Fibroblast of skin of abdomen (primary cell): ENCODE measurements around the gene VEGFA.

Experiments used
- DNase-seq: peaks from one replicate; pipeline ENCODE4 v3.0.0-alpha.2; 2013

Gene VEGFA

DNA sequence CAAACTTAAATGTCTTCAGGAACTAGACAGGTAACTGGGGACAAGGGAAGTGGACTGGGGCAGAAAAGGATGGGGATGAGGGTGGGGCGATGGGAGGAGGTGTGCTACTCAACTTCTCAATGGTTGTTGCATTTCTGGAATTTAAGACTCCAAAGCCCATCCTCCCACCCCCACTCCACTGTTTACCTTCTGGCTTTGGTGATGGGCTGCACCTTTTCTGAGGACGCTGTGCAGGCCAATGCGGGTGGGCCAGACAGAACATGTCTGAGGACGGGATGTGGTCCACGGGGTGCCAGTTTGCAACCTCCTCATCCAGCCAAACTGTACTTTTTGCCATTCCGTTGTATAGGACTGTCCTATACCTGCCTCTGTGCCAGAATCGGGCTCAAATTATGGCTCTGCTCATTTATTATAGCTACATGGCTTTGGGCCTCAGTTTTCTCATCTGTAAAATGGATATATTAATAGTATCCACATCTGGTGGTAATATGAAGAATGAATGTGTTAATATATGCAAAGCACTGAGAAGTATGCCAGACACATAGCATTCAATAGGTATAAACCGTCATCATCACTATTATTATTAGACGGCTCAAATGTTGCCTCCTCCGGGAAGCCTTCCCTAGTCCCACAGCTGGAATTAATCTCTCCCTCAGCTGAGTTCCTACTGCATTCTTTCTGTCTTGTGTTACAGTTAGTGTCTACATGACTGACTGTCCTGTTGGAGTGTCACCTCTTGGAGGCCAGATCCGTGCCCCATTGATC is 31.0 kb upstream of the VEGFA start:
- DNase-seq: no peak

DNA sequence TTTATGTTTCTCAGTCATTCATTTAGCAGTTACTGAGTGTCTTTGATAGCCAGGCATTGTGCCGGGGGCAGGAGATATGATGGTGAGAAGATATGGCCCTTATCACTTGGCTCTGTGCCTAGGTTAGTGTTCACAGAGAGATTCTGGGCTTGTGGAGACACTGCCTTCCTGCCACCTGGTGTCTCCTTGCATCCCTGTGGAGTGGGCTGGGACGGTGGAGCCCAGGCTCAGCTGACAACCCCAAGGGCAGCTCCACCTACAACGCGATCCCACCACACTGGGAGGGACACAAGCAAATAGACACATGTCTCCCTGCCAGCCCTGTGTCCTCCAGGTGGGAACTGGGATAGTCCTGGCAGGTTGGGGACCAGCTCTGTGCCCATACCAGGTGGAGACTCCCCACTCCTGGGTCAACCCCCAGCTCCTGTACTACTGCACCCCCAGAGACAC is 30.3 kb upstream of the VEGFA start:
- DNase-seq: no peak

DNA sequence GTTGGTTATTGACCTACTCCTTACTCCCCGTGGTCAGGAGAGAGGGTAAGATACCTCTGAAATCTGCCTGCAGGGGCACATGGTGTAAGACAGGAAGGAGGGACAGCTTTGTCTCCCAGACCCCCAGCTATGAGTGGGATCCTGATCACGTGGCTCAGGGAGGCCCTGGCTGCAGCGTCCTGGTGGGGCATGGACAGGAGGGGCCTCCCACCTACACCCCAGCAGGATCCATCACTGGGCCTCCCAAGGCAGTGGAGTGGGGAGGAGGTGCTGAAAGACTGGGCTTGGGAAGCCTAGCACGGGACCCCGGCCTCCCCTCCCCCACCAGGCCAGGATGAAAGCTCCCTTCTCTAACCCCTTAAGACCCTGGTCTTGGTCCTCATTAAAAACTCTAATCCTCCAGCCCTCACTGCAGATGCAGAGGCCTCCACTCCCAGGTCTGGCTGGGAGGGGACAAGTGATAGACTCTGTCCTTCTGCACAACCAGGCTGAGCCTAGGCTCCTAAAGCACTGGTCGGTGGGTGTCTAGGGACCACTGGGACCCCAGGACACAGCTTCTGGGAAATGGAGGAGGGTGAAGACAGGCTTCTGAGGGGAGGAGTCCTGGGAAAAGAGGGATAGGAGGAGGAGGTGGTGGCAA is 29.6 kb upstream of the VEGFA start:
- no peak for DNase-seq

DNA sequence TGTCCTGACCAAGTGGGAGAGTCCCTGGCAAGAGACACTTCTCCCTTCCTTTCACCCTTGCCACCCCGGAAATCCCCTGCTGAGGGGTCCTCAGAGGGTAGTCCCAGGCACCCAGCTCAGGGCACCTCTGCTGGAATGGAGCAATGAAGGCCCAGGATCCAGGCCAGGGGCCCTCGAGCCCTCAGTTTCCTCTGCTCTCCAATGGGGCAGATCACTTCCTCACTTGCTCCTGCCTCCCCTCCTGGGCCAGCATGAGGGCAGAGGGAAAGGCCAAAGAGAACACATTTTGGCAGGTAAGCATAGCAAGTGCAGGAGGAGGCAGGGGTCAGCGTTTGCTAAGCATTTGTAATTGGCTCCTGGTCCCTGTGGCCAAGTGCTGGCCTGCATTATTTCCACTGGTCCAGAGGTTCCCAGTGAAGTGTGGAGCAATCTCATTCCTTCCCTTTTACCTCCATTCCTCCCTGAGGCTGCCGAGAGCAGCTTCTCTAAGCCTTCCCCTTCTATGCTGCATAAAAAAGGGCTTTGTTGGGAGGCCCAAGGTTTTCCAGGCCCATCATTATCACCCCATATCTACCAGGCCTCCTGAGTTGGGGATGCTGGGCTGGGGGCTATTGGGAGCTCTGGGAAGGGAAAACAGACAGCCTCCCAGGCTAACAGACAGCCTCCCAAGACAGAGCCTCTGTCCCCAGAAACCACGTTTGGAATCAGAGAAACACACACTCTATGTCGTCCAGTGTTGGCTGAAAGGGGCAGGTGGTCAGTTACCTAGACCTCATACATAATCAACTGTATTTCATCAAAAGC is 28.8 kb upstream of the VEGFA start:
- no peak for DNase-seq

DNA sequence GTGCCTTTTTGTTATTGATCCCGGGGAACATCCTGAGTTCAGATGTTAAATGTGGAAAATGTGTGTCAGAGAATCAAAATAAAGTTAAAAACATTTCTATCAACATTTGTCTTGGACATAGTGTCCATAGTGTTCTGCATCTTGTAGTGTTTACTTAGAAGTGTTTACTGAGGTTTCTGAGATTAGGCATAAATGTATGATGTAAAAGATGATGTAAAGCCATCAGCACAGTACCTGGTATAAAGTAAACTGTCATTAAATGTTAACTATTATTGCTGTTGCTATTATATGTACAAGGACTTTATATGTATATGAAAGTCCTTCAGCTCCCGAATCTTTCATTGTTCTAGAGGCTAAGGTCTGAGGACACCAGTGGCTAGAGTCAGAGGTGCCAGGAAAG is 28.2 kb upstream of the VEGFA start:
- DNase-seq: no peak

DNA sequence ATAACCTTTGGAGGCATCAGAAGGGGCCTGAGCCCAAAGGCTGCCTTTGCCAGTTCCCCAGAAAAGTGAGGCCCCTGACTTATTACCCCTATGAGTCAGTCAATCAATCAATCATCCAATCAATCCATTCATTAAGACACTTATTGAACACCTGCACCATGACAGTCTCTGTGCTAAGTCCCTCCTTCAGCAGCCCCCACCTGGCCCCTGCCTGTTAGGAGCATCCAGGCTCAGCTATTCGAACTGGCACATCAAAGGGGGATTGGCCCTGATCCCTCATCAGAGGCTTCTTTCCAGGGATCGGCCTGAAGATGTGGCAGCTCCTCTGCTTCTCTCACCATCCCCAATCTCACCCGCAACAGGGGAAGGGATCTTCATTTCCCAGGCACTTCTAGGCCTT is 27.7 kb upstream of the VEGFA start:
- DNase-seq: no peak

DNA sequence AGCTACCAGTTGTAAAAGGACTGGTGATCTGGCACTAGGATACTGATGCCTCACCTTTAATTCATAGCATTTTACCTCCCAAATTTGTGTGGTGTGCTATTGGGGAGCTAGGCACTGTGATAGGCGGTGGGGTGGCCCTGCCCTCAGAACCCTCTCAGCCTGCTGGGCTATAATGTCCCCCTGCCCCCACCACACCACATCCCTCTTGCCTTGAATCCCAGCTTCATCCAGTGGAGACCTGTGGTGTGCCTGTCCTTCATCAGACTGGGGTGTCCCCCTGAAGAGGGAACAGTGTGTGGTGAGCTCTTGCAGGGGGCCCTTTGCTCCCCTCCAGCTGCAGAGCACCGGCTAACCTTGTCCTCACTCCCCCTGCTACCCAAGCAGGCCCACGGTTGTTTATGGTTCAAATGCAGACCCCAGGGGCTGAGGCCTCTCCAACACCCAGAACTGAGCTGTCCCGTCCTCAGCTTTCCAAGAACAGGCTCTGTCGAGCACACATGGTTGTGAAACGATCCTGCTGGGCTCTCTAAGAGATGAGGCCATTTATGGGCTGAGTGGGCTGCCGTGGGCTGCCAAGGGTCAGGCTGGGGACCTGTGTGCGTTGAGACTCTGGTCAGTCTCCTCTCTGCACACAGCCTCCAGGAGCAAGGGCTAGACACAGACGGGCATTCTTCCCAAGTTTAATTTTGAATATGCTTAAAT is 26.9 kb upstream of the VEGFA start:
- no peak for DNase-seq

DNA sequence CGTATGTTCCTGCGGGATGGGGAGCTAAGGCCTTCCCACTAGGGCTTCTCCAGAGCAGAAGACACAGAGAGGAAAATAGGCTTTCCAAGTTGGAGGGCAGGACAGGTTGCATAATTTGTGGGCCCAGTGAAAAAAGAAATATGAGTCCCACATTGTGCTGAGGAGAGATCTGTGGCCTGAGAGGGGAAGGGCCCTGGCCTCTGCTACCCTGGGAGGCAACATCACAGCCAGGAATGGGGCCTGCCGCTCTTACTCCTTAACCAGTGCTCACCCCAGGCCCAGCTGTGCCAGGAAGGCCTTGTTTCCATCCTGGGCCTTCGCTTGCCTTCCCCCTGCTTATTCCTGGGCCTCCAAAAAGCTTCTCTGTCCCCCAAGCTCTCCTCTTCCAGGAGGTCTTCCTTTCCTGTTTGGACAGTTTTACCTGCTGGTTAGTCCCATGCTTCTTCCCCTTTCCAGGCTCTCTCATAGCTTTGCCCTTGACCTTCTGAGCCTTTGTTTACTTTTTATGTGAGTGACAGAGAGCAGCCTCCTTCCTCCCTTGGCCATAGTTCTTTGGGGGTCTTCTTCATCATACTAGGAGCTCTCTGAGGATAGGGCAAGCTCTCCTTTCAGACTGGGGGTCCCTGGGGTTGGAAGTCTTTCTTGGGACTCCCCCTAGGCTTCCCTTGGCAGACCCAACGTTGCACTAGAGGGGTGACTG is 26.2 kb upstream of the VEGFA start:
- no peak for DNase-seq

DNA sequence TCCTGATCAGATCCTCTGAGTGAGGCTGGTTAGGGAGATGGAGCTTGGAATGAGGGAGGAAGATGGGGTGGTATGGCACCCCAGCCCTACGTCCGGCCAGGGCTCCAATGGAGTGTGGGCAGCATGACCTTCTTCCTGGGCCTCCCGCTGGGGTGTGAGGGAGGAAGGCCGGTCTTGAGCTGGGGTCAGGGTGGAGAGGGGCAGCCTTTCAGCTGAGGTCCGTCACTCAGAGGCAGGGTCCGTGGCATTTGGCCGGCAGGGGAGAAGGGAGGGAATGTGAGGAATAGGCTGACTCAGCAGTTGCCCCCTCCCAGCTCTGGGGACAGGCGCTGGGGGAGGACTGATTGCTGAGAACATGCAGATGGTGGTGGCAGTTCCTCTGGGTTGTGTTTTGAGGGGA is 25.5 kb upstream of the VEGFA start:
- DNase-seq: no peak

DNA sequence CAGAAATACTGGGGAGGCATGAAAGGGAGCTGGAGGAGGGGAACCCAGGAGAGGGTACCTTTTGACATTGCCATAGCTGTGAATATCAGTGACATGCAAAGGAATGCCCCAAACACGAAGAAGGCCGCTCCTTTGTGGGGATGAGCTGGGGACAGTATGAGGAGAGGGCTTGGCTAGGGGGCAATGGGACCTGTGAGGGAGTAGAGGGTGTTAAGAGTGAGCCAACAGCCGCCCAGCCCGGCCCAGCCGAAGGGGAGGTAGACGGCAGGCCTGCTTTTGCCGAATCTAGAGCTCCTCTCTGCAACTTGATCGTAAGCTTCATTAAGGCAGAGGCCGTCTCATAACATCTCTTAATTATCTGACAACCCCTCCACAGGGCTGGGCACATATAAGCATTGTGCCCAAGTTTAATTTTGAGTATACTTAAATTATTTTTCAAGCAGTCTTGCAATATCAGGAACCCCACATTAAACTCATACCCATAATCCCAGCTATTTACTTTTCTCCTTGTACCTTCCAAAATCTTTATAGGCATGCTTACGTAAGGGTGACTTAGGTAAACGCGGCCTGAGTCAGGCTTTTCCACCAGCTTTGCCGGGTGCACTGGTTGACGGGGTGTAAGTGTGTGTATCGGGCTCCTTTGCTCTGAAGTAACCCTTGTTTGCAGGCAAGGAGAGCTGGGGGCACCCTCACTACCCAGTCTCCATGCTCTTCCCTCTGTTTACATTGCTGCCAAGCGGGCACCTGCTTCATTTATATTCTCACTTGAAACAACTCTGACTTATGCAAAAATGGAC is 24.9 kb upstream of the VEGFA start:
- no peak for DNase-seq

DNA sequence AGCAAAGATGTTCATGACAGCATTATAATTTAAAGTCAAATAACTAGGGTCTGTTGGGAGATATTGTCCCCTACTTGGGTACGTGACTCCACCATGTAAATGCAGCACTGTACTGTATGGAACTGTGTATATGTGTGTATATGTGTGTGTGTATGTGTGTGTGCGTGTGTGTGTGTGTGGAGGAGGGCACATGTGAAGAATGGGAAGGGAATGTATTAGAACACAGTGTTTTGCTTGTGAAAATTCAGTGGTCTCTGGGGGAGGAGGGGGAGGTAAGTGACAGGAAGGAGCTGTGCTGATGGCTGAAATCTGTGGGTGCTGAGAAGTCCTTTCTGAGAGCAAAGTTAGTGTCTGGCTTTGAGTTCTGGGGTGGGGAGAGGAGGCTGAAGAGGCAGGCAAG is 23.9 kb upstream of the VEGFA start:
- no peak for DNase-seq

DNA sequence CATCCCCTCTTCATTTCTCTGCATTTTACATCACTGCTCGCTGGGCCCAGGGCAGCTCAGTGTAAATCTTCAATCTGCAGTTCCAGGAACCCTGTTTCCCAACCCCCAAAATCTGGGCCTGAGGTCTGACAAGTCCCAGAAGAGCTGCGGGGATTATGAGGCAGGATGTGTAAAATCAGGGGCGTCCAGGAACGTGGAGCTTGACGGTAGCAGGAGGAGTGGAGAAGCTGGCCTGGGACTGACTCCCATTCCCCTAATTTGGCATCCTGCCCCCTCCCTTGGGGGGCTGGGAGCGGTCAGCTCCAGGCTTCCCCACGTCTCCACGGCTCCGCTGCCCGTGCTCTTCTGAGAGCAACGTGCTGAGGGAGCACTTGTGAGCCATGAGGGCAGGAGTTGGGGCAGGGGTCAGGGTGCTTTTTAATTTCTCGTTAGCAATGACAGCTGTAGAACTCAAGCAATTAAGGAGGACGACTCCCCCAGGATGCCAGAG is 23.4 kb upstream of the VEGFA start:
- no peak for DNase-seq

DNA sequence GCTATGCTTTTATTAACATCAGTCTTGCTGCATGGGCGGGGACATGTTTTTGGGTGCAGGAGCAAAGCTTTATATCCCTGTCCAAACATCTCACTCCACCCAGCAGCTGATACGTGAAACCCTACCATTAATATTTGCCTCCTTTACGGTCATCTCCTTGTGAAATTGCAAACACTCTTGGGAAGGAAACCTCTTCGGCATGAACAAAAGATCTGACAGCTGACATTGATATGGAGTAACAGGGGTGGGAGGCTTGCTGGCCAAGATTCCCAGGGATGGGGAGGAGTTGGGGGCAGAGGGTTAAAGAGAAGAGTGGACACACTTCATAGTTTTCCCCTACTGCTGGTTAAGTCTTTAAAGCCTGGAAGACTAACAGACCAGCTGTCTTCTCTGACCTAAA is 22.2 kb upstream of the VEGFA start:
- no peak for DNase-seq

DNA sequence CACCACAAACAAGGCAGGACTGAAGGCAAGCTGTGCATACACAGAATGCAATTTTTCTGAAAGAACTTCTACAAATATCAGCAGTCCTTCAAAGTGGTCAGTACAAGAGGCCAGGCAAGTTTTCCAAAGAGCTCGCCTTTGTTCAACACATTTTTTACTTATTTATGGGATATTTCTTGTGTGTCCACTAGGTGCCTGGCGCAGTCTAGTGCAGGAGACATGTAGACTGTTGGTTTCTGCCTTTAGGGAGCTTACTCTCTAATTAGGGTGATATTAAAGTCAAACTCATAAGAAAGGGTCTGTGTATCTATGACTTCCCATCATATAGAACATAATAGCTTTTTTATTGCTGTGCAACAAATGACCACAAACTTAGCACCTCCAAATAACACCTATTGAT is 21.2 kb upstream of the VEGFA start:
- DNase-seq: no peak

DNA sequence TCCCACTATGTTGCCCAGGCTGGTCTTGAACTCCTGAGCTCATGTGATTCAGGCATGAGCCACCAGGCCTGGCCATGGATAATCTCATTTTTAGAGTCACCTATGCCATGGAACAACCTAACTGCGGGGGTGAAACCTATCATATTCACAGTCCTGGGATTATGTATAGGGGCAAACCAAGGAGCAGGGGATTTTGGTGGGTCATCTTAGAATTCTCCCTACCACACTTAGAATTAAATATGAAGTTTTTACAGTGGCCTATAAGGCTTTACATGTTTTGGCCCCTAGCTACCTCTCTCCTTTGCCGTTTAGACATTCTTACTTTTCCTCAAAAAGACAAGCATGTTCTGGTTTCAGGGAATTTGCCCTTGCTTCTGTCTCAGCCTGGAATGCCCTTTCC is 20.6 kb upstream of the VEGFA start:
- no peak for DNase-seq

DNA sequence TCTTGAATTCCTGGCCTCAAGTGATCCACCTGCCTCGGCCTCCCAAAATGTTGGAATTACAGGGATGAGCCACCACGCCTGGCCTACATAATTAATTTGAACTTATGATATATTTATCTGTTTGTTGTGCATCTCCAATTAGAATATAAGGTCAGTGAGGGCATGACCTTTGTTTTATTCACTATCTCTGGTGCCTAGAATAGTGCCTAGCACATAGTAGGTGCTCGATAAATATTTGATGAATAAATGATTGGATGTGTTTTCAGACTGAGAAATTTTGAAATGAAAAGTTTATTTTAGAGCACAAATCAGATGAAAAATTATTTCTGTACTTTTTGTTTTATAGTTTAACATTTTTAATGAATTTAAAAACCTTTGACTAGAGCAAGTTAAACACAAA is 19.4 kb upstream of the VEGFA start:
- DNase-seq: no peak

DNA sequence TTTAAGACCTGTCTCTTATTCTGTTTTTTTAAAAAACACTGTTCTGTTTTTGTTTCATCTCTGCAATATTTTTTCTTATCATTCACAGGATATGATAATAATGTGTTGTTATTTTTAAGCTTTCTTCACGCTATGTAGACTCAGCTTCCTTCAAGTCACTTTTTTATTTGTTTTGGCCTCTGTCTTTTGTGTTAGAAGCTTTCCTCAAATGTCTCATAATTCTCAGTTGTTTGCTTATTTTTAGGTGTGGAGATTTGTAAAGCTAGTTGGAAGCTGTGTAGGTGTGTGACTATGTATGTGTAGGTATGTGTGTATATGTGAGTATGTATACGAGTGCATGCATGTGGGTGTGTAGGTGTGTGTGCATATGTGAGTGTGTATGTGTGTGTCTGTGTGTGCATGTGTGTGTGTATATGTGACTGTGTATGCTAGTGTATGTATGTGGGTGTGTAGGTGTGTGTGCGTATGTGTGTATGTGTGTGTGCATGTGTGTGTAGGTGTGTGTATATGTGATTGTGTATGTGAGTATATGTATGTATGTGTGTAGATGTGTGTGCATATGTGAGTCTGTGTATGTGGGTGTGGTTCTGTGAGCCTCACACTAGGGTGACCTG is 16.3 kb upstream of the VEGFA start:
- DNase-seq: no peak

DNA sequence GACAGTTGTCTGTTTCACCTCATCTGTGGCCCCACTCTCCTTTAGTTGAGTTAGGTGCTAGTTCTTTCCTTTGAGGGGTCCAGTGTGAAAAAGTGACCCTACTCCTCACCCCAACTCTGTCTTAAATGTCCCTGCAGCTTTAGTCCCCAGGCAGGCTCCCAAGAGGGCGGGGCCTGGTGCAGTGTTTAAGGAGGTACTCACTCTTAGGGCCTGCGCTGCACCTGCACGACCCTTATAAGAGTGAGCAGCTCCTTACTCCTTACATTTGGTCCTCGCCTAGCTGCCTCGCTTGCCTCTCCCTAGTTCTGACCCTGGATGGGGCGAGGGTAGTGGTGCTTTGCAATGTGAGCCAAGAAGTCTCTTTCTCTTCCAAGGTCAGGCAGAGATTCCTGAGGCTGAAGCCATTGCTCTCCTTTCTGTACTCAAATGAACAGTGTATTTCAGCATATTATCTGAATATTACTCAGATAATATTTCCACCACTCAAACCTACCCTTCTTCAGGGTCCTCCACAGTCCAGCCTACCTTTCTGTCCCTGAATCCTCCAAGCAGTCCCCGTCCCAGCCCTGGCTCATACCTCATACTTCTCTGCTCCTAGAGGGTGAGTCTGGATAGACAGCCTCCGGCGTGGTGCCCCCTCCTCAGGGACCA is 11.9 kb upstream of the VEGFA start:
- DNase-seq: no peak

DNA sequence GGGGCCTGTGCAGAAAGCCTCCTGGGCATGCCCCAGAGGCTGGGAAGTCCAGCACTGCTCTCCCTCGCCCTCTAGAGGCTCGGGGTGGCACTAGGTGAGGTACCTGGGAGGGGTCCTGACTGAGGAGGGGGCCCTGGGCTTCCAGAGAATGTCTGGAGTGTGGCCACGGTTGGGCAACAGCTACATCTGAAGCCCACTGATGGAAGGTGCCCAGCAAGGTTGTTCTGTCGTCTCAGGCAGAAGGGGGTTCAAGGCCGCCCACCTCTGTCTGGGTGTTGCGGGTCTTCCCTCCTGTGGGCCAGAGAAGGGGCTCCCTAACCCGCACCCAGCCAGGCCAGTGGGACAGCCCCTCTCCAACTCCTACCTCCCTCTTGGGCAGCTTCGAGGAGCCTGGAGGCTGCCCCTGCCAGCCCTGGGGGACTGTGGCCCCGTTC is 11.4 kb upstream of the VEGFA start:
- no peak for DNase-seq
